HEK293 (cell line): ENCODE measurements around the gene KCNQ1.

Experiments used
- CTCF ChIA-PET: fragments of 350-600 bp; formaldehyde crosslinking; extraction: SDS; loops from one replicate; lab custom pipeline; 2021; ENCODE audit warnings: antibody characterized with exemption; lab: Yijun Ruan, JAX
- POLR2A ChIA-PET: fragments of 300-600 bp; formaldehyde crosslinking; extraction: SDS; loops from one replicate; lab custom pipeline; 2020; ENCODE audit warnings: antibody characterized with exemption, inconsistent platforms; lab: Yijun Ruan, JAX
- H3K27ac ChIP-seq: fragments of 200-500 bp; sonication (Bioruptor generic); 2 replicates; pipeline ENCODE4 v1.5.1; 2014; ENCODE audit warnings: low read depth, low read length, control low read depth, inconsistent platforms; ENCODE audit errors: extremely low read depth
- H3K36me3 ChIP-seq, 2 experiments: fragments of 200-500 bp in 1 of 2; sonication (Bioruptor generic) in 1 of 2; 1 replicate in 1 of 2; 2 replicates in 1 of 2; pipeline ENCODE4 v1.5.1; 2014 to 2017; ENCODE audit warnings: inconsistent platforms in 2 of 2, low read length in 2 of 2; ENCODE audit not compliant: control insufficient read depth in 2 of 2, insufficient read depth in 1 of 2
- H3K4me1 ChIP-seq: fragments of 200-500 bp; sonication (Bioruptor generic); 2 replicates; pipeline ENCODE4 v1.5.1; 2014; ENCODE audit warnings: mild to moderate bottlenecking, low read length, inconsistent platforms; ENCODE audit not compliant: control insufficient read depth, insufficient read depth
- H3K4me3 ChIP-seq: 2 replicates; pipeline ENCODE4 v1.5.1; 2011; ENCODE audit warnings: low read depth, mild to moderate bottlenecking, control low read depth, low read length, moderate library complexity
- H3K9me3 ChIP-seq: fragments of 200-500 bp; sonication (Bioruptor generic); 2 replicates; pipeline ENCODE4 v1.5.1; 2014; ENCODE audit warnings: low read depth, low read length, inconsistent platforms; ENCODE audit not compliant: control insufficient read depth, insufficient read depth
- SALL2 ChIP-seq: fragments of 450-650 bp; formaldehyde crosslinking; IDR thresholded peaks from 2 replicates; pipeline ENCODE4 v1.5.0; 2017; ENCODE audit warnings: missing biosample characterization, mild to moderate bottlenecking, missing genetic modification characterization, borderline replicate concordance
- SP7 ChIP-seq: fragments of 450-650 bp; formaldehyde crosslinking; IDR thresholded peaks from 2 replicates; pipeline ENCODE4 v1.5.1; 2016; ENCODE audit warnings: missing biosample characterization, missing genetic modification characterization
- WT1 ChIP-seq: fragments of 450-650 bp; formaldehyde crosslinking; IDR thresholded peaks from 2 replicates; pipeline ENCODE4 v1.5.1; 2016; ENCODE audit warnings: missing biosample characterization, missing genetic modification characterization
- YY2 ChIP-seq: fragments of 450-650 bp; formaldehyde crosslinking; IDR thresholded peaks from 2 replicates; pipeline ENCODE4 v1.5.1; 2016; ENCODE audit warnings: missing biosample characterization, missing genetic modification characterization
- ZNF223 ChIP-seq: fragments of 450-650 bp; formaldehyde crosslinking; IDR thresholded peaks from 2 replicates; pipeline ENCODE4 v1.5.1; 2016; ENCODE audit warnings: missing biosample characterization, missing genetic modification characterization
- ZNF302 ChIP-seq: fragments of 450-650 bp; formaldehyde crosslinking; IDR thresholded peaks from 2 replicates; pipeline ENCODE4 v1.5.1; 2016; ENCODE audit warnings: missing biosample characterization, missing genetic modification characterization, low read depth
- ZNF335 ChIP-seq: fragments of 450-650 bp; formaldehyde crosslinking; conservative IDR thresholded peaks from 2 replicates; pipeline ENCODE4 v1.5.1; 2016; ENCODE audit warnings: missing biosample characterization, missing genetic modification characterization
- ZNF404 ChIP-seq: fragments of 450-650 bp; formaldehyde crosslinking; IDR thresholded peaks from 2 replicates; pipeline ENCODE4 v1.5.1; 2017; ENCODE audit warnings: missing biosample characterization, missing genetic modification characterization
- ZNF560 ChIP-seq: fragments of 450-650 bp; formaldehyde crosslinking; IDR thresholded peaks from 2 replicates; pipeline ENCODE4 v1.5.1; 2017; ENCODE audit warnings: missing biosample characterization, missing genetic modification characterization, borderline replicate concordance
- ZNF747 ChIP-seq: fragments of 450-650 bp; formaldehyde crosslinking; IDR thresholded peaks from 2 replicates; pipeline ENCODE4 v1.5.1; 2016; ENCODE audit warnings: missing biosample characterization, missing genetic modification characterization
- ZNF791 ChIP-seq: fragments of 450-650 bp; formaldehyde crosslinking; IDR thresholded peaks from 2 replicates; pipeline ENCODE4 v1.5.1; 2016; ENCODE audit warnings: missing biosample characterization, missing genetic modification characterization
- ZSCAN16 ChIP-seq: fragments of 450-650 bp; formaldehyde crosslinking; IDR thresholded peaks from 2 replicates; pipeline ENCODE4 v1.5.1; 2016; ENCODE audit warnings: missing biosample characterization, missing genetic modification characterization
- TF ChIP-seq, protein P1 (sequence below): fragments of 450-650 bp; formaldehyde crosslinking; IDR thresholded peaks from 2 replicates; pipeline ENCODE4 v1.5.1; 2016; ENCODE audit warnings: missing biosample characterization, missing genetic modification characterization, borderline replicate concordance
- TF ChIP-seq, protein P2 (sequence below): fragments of 450-650 bp; formaldehyde crosslinking; IDR thresholded peaks from 2 replicates; pipeline ENCODE4 v1.5.1; 2016; ENCODE audit warnings: missing biosample characterization, missing genetic modification characterization
- TF ChIP-seq, protein P3 (sequence below): fragments of 450-650 bp; formaldehyde crosslinking; IDR thresholded peaks from 2 replicates; pipeline ENCODE4 v1.5.1; 2017; ENCODE audit warnings: missing biosample characterization, missing genetic modification characterization

The KCNQ1 gene

DNA sequence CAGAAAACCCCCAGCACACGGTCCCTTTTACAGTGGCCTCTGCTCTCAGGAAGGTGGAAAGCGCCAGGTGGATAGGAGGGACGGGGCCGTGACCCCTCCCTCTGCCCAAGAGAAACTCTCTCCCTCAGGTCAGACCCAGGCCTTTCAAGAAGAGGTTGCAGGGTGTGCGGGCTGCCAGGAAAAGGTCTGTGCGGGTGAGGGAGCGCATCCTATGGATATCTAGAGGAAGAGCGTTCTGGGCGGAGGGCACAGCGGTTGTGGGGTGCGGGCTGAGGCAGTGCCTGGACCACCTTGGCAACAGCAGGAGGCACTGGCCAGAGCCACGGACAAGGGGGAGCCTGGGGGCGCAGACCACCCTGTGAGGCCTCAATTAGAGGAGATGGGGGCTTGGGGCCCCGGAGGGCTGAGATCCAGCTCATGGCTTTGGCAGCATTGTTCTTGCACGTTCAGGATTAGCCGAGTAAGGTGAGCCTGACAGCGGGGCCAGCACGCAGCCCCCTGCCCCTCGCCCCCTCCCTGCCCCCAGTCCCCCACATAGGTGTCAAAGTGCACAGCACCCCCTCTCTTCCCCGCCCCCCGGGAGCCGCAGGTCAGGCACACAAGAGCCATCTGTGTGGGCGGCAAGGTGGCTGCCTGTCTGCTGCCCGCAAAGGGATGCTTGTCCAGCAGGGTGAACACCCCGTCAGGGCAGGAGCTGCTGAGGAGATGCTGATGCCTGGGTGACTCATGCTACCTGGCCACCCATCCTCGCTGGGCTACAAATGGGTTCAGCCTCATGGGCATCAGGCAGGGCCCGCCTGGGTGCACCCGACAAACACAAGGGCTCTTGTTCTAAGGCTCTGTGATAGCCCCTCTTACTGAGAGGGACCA, 347.8 kb downstream of the KCNQ1 start:
- CTCF ChIA-PET: no interaction called here
- Histone ChIP-seq H3K4me1 (no peaks in the 10 kb centered on the region), H3K27ac (no peak overlapping the region), H3K36me3 (no peaks in the 10 kb centered on the region), H3K4me3 (no peak overlapping the region), H3K9me3 (no peaks in the 10 kb centered on the region)
- TF ChIP-seq ZNF404 (tag by site-specific recombination) (no peak), ZNF335 (tag by site-specific recombination) (no peak), YY2 (tag by site-specific recombination) (no peak), ZSCAN16 (tag by site-specific recombination) (no peak), ZNF302 (no peak), SALL2 (tag by site-specific recombination) (no peak), ZNF747 (tag by site-specific recombination) (no peak)
- TF ChIP-seq, protein P1, sequence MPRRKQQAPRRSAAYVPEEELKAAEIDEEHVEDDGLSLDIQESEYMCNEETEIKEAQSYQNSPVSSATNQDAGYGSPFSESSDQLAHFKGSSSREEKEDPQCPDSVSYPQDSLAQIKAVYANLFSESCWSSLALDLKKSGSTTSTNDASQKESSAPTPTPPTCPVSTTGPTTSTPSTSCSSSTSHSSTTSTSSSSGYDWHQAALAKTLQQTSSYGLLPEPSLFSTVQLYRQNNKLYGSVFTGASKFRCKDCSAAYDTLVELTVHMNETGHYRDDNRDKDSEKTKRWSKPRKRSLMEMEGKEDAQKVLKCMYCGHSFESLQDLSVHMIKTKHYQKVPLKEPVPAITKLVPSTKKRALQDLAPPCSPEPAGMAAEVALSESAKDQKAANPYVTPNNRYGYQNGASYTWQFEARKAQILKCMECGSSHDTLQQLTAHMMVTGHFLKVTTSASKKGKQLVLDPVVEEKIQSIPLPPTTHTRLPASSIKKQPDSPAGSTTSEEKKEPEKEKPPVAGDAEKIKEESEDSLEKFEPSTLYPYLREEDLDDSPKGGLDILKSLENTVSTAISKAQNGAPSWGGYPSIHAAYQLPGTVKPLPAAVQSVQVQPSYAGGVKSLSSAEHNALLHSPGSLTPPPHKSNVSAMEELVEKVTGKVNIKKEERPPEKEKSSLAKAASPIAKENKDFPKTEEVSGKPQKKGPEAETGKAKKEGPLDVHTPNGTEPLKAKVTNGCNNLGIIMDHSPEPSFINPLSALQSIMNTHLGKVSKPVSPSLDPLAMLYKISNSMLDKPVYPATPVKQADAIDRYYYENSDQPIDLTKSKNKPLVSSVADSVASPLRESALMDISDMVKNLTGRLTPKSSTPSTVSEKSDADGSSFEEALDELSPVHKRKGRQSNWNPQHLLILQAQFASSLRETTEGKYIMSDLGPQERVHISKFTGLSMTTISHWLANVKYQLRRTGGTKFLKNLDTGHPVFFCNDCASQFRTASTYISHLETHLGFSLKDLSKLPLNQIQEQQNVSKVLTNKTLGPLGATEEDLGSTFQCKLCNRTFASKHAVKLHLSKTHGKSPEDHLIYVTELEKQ (tag by site-specific recombination): no peak
- TF ChIP-seq, protein P2, sequence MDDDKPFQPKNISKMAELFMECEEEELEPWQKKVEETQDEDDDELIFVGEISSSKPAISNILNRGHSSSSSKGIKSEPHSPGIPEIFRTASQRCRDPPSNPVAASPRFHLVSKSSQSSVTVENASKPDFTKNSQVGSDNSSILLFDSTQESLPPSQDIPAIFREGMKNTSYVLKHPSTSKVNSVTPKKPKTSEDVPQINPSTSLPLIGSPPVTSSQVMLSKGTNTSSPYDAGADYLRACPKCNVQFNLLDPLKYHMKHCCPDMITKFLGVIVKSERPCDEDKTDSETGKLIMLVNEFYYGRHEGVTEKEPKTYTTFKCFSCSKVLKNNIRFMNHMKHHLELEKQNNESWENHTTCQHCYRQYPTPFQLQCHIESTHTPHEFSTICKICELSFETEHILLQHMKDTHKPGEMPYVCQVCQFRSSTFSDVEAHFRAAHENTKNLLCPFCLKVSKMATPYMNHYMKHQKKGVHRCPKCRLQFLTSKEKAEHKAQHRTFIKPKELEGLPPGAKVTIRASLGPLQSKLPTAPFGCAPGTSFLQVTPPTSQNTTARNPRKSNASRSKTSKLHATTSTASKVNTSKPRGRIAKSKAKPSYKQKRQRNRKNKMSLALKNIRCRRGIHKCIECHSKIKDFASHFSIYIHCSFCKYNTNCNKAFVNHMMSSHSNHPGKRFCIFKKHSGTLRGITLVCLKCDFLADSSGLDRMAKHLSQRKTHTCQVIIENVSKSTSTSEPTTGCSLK (tag by site-specific recombination): no peak
- POLR2A ChIA-PET: no interaction called here

DNA sequence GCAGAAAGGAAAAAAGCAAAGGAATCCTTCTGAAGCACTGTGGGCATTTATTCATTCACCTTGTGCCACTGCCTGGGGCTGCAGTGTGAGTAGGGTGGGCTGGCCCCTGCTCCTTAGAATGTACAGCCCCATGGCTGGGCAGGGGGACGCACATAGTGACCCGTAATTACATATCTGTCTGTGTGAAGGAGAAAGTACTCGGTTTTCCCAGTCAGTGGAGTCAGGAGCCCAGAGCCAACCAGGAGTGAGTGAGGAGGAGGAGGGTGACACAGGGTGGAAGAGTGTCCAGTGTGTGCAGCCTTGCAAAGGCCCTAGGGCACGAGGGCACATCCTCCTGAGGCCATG, 348.9 kb downstream of the KCNQ1 start:
- TF ChIP-seq ZNF560 (no peak), ZNF791 (tag by site-specific recombination) (no peak), ZNF223 (tag by site-specific recombination) (no peak), WT1 (tag by site-specific recombination) (no peak), SP7 (tag by site-specific recombination) (no peak), YY2 (tag by site-specific recombination) (no peak)
- TF ChIP-seq, protein P3, sequence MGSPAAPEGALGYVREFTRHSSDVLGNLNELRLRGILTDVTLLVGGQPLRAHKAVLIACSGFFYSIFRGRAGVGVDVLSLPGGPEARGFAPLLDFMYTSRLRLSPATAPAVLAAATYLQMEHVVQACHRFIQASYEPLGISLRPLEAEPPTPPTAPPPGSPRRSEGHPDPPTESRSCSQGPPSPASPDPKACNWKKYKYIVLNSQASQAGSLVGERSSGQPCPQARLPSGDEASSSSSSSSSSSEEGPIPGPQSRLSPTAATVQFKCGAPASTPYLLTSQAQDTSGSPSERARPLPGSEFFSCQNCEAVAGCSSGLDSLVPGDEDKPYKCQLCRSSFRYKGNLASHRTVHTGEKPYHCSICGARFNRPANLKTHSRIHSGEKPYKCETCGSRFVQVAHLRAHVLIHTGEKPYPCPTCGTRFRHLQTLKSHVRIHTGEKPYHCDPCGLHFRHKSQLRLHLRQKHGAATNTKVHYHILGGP (tag by site-specific recombination): no peak
- Histone ChIP-seq H3K27ac (no peak overlapping the region), H3K4me1 (no peaks in the 10 kb centered on the region), H3K4me3 (no peak overlapping the region), H3K9me3 (no peaks in the 10 kb centered on the region), H3K36me3 (no peaks in the 10 kb centered on the region)
- POLR2A ChIA-PET: no interaction called here
- CTCF ChIA-PET: no interaction called here
